HUDEP-2 (cell line): ENCODE data around the gene SRBD1.

Experiments
- DNase-seq, 76 experiments: peaks; one replicate each; lab custom pipeline; 2025; ENCODE audit not compliant: unreplicated experiment in 76 of 76; lab: John Stamatoyannopoulos, UW

SRBD1 gene

GRCh38 chr2:45554073-45554741 lies 56.9 kb downstream of the SRBD1 start:
- DNase-seq, result peak in 2 of 76 experiments; percentile 1 to 13

DNA sequence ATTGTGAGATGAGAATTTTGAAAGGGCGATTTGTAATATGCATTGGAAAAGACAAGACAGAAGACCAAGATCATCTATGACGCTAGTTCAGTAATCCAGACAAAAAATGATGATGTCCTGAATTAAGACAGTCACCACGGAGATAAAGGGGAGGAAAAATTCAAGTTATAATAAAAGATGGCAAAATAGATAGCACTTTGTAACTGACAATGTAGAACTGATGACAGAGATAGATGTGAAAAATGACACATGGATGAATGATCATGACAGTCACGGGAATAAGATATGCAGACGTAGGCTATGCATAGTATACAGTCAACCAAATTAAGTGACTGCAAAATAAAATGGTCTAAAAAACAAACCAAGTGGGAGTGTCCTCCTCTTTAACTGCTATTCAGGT lies 59.2 kb downstream of the SRBD1 start:
- no peak for DNase-seq

DNA sequence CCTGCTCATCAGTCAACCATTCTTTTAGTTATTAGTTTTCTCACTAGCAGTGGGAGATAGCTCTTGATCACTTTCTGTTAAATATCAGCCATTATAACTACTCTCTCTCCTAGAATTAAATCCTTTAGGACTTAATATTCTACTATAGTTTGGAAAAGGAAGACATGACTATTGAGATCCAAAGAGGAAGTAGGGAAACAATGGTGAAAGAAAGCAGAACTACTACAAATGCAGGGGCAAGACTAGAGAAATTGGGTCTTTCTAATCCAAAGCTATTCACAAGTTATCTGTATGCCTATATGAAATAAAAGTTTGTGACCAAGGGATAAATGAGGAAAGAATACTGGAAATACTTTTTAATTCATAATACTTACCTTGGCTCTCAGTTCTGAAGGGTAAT lies 65.1 kb downstream of the SRBD1 start:
- DNase-seq, result no peak

DNA sequence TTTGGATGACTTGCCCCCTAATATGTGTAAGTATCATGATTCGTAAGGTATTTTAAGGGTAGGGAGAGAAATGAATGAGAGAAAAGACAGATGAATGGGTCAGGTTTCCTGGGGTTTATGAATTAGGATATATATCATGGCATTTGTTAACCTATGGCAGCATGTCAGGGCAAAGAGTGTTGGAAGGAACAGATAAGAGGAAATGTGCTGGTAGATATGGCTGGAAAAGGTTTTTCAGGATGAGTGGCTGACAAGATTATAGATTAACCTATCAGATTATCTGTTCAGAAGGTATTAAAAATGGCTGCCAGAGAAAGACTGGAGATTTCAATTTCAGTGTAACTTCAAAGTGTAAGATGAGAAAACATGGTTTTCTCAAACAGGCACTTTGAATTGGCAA lies 67.8 kb downstream of the SRBD1 start:
- DNase-seq, result peak in 6 of 76 experiments; percentile 9 to 27 (median 19)

DNA sequence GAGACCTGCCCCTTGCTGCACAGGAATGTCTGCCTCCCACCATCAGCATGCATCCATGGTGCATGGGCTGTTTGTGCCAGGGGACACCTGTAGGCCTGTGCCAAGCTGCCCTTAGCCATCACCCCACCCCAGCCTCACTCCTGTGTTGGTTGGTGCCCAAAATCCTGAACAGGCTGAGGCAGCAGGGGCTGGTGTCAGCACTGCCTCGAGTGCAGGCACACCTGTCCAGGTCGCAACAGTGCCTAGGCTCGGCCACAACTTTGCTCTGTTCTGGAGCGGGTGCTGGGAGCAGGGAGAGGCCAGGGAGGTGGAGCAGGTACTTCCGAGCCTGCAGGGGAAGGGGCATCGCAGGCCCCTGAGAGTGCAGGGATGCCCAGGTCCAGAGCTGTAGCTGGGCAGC lies 69.1 kb downstream of the SRBD1 start:
- DNase-seq, result no peak

DNA sequence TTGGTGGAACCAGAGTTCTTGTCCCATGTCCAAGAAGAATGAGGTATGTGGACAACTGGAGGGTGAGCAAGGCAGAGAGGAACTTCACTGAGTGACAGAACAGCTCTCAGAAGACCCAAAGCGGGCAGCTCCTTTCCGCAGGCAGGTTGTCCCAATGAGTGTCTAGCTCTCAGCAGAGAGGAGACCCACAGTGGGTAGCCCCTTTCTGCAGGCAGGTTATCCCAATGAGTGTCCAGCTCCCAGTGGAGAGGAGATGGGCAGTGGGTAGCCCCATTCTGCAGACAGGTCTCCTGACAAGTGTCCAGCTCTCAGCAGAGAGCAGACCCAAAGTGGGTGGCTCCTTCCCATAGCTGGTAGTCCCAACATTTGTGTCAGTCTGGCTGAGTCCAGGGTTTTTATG lies 69.6 kb downstream of the SRBD1 start:
- DNase-seq, result no peak

DNA sequence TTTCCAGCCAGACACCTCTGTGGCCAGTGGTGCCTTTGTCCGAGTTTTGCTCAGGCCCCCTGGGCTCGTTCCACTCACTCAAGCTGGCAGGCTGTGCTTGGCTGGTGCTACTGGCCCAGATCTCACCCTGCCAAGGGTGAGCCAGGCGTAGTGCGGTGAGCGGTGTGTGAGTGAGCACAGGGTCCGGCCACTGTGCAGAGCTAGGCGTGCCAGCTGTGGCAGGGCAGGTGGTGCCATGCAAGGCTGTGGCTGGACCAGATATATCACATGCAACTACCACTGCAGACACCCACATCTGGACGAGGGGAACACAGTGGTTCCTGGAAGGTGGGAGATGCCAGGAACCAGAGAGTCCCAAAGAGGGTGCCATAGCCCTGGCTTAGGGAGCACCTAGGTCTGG lies 70.1 kb downstream of the SRBD1 start:
- DNase-seq, result no peak

DNA sequence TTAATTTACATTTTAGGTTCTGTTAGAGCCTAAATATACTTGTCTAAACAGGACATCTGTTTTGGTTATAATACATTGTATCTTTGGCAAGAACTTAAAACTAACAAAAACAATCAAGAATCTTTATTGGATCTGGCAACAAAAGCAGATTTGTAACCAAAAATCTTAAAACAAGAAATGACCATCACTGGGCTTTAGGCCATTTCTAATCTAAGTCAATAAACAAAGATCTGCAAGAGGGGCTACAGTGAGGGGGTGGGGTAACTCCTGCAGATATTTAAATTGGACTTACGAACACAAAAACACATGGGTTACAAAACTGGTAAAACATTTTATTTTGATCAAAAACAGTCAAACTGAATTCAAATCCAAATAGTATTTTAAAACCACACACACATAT lies 77.3 kb downstream of the SRBD1 start:
- DNase-seq, result no peak

DNA sequence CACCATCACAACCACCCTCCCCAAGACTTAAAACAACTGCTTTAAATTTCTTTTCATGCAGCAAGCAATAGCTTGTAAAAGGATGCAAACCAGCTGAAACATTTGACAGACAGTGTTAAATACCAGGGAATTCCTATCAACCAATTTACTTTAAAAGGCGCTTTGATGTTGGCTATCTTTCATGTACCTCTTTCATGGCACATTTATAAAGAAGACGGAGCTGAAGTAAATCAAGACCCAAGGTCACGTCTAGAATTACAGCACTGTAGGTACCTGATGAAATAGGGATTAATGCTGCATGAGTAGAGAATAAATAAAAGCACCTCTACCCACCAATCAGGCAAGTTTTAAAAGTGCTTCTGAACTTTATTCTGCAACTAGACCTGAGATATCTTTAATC lies 78.9 kb downstream of the SRBD1 start:
- no peak for DNase-seq

GRCh38 chr2:45524016-45524415 lies 87.1 kb downstream of the SRBD1 start:
- DNase-seq, result no peak

DNA sequence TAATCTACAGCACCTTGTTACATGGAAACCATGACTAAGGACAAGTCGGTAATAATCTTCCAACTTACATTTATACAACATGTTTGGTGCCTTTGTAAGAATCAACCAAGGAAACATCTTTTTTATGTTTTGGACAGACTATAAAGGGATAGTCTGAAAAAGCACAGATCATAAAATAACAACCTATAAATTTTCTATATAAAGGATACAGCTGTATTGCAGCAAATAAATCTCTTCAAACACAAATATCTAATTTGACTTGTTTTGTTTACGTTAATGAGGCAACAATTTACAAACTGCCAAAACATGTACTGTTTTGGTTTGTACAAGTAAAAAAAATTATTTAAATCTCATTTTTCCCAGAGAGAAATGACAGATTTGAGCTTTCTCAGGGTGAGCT lies 92.5 kb downstream of the SRBD1 start:
- DNase-seq, result no peak

DNA sequence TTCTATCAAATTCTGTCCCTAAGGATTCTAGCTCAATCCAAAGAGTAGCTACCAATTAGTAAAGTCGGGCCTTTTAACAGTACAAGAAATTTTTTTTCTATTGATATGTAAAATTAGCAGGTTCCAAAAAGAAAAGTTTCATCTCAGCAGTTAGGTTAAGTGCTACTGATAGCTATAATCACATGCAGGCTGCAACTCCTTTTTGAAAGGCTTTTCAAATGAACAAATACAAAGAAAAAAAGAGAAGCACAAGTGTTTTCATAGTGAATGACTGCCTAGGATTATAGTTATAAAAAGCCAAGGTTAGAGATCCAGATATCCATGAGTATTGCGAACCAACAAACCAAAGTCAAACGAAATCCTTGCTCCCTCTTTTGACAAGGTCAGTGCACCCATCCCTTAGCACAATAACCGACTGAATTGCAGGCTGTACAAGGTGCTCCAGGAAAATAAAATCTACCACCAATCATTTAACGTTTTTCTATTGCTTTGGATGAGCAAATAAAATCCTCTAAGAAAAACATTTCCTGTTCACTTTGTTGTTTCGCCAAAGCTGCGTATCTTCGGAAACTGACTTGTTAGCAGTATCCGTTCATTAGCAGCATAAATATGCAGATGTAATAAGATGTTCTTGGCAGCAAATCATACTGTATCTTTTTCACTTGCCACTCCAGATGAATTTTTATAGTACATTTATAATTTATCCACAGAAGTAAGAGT lies 100.2 kb downstream of the SRBD1 start:
- DNase-seq, result no peak

GRCh38 chr2:45506756-45507155 lies 104.3 kb downstream of the SRBD1 start:
- no peak for DNase-seq

- no peak for DNase-seq
These were observed 105.9 kb downstream of the SRBD1 start for GRCh38 chr2:45505138-45505537.

DNA sequence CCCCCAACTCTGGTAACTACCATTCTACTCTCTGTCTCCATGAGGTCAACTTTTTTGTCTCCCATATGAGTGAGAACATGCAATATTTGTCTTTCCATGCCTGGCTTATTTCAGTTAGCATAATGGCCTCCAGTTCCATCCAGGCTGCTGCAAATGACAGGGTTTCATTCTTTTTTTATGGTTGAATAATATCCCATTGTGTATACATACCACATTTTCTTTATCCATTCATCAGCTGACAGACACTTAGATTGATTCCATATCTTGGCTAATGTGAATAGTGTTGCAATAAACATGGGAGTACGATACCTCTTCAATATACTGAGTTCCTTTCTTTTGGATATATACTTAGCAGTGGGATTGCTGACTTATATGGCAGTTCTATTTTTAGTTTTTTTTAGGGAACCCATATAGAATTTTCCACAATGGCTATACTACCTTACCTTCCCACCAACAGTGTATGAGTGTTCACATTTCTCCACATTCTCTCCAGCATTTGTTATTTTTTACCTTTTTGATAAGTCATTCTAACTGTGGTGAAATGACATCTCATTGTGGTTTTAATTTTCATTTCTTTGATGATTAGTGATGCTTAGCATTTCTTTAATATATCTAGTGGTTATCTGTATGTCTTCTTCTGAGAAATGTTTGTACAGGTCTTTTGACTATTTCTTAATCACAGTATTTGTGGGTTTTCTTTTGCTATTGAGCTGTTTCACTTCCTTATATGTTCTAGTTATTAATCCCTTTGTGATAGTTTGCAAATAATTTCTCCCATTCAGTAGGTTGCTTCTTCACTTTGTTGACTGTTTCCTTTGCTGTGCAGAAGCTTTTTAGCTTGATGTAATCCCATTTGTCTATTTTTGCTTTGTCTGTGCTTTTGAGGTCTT lies 112.2 kb downstream of the SRBD1 start:
- no peak for DNase-seq

GRCh38 chr2:45497355-45497754 lies 113.7 kb downstream of the SRBD1 start:
- DNase-seq, result no peak

DNA sequence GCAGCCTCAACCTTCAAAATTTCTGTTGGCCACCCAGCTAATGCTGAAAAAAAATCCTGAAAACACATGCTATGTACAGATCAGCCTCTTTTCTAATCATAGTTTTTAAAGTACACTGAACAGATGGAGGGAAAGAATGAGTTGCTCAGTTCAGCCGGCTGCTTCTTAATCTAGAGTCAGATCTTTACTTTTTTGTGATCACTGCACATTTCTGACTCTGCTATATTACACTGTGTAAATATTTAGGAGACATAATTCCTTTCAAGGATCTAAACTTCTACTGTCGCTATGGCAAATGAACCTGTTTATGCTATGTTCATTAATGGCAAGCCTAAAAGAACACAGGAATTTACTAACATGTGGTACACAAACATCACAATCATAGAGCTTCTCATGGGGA lies 114.2 kb downstream of the SRBD1 start:
- DNase-seq, result no peak

DNA sequence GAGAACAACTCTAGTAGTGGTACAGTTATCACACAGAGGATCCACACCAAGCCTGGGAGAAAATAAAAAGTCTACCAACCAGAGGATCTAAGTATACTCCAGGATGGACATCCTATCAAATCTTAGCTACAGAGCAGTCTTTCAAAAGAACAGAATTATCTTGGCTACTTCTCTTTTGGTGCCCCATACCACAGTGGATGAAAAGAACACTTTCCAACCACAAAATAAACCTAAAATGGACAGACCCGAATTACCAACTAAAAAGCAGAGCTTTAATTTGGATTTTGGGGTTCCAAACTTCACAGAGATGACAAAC lies 116.1 kb downstream of the SRBD1 start:
- no peak for DNase-seq

- DNase-seq, result peak in 22 of 76 experiments; percentile 6 to 50 (median 22)
These were observed 116.6 kb downstream of the SRBD1 start for GRCh38 chr2:45494275-45494977.

GRCh38 chr2:45484965-45485364 lies 126.1 kb downstream of the SRBD1 start:
- DNase-seq, result no peak

GRCh38 chr2:45483997-45484396 lies 127.1 kb downstream of the SRBD1 start:
- DNase-seq, result no peak
